HG02678 (cell line): ENCODE data around the gene MYO1B.

Experiments used
- ATAC-seq: cut with Tn5 transposase; IDR thresholded peaks from one replicate; pipeline ENCODE4 v1.9.1; 2021; ENCODE audit warnings: mild to moderate bottlenecking, moderate library complexity; ENCODE audit not compliant: unreplicated experiment

MYO1B gene

GRCh38 chr2:191296083-191297006 is 51.1 kb downstream of the MYO1B start:
- no peak for ATAC-seq

DNA sequence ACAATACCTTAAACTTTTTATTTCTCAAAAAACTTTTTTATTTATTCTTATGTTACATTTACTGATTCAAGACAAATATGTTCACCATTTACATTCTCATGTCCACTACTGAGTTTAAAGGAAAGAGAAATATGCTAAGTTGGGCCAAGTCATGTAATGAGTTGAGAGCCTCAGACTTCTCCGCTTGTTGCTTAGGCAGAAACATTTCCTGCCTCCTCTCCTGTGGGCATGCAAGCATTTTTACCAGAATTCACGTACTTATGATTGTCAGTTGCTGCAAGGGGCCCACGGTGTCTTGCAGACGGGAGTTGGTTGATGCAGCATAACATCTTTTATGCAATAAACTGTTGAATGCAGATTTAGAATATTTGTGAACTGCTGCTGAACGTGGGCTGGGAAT is 51.8 kb downstream of the MYO1B start:
- no peak for ATAC-seq

DNA sequence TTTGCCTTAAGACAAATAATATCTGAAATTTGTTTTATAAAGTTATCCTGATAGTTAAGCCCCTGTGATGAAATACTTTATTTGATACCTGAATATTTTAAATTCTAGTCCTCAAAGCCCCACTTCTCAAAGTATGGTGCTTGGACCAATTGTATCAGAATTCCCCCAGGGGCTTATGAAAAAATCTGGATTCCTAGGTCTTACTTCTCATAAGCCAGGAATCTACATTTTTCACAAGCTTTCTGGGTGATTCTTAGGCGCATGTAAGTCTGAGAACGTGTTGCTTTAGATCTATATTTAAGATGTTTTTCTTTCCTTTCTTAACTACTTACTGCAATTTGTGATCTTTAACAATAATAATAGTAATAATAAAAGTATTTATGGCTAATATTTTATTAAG is 53.1 kb downstream of the MYO1B start:
- ATAC-seq: no peak

- ATAC-seq: no peak
Observed at GRCh38 chr2:191299010-191299409, 53.8 kb downstream of the MYO1B start.

DNA sequence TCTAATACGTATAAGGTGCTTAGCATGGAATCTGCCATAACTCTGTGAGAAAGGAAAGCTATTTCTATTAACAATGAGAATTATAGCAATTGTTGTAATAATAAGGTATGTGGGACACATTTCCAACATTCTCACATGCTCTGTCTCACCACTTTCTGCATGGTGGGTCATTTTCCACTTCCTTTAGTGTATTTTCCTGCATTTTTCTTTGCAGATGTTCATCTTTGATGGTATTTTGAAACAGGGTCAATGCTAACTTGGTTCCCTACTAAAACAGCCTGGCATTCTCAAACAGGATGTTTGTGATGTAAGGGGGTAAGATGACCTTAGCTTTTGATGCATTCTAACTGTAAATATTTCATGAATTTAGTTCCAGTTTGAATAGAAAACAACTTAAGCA is 54.7 kb downstream of the MYO1B start:
- ATAC-seq: no peak

DNA sequence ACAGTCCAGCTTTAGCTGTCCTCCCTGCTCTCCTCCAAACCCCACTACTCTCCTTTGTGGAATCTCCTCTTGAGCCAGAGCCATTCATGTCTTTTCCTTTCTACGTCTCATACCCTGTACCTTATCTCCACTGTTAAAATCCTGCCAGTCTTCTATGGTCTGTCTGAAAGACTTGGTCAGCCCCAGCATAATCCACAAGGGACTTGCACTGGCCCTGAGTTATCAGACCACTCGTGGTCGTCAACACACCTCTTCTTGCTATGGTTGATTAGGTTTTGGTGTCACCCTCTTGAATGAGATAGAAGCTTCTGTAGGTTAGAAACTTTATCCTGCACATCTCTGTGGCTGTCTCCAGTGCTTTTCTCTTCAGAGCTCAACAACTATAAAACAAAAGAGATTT is 56.8 kb downstream of the MYO1B start:
- ATAC-seq: no peak

- ATAC-seq: peak; percentile 78
Observed at GRCh38 chr2:191302459-191303139, 57.4 kb downstream of the MYO1B start.

DNA sequence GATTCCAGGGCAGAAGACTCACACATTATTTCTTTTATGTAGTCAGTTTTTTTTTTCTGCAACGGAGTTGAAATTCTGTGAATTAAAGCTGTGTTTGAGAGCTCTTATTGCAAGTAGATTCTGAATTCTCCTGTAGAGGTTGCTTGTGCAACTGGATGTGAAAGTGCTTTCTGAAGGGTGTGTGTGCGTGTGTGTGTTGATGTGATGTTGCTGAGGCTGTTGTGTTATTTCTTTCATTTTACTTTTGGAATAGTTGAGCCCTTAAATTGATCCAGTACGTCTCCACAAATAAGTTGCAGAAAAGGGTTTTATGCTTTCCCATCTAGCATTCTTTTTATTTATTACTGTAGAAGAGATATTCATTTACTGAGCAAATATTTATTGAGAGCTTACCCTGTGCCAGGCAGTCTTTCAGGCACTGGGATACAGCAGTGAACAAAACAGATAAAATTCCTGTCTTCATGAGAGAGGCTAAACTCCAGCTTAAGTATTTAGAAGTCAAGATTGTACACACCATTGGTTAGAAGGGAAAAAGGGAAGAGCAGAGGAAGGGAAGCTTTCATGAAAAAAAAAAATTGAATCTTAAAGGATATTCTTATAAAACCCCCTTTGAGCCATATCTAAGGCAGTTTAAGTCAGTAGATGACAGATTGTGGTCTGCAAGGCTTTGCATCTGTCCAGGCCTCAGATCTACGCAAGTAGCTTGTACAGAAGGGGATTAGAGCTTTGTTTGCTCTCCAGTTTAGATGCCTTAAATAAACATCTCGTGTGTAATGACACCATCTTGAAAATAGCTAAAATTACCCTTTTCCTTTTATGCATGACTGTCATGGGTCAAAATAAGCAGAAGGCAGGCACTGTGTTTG is 58.2 kb downstream of the MYO1B start:
- no peak for ATAC-seq

DNA sequence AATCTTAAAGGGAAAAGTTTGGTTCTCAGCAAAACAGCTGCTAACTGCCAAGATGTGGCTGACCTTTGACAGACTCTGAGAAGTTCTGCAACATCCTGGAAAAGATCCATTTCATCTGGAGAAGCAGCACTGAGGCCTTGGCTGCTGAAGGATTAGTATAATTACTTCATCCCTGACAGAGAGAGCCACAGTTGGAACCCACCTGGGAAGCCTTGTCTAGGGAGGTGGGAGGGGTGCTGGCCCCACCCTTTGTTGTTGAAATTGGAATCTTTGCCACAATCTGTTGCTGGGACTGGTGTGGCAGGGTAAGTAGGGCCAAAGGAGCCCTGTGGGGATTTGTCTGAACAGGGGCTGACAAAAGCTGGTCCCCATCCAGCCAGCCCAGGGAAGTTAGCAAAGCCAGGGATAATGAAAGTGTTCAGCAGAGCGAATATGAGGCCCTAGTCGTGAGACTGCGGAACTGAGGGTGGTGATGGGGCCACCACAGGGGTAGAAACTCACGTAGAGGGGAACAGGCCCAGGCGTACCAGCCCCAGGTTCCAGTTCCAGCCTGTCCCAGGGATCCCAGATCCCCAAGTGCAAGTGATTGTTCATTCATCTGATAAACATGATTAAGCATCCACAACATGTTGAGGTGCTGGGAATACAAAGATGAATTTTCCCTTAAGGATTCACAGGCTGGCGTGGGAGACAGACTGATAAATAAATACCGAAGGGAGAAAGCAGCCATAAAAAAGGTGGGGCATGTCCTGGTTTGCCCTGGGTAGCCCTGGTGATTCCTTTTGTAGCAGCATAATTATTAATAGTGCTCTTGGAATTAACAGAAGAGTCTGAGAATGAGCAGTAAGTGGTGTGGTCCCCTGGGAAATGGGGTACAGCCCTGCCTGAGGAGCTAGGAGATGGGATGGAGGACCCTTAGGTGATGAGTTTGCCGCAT is 60.0 kb downstream of the MYO1B start:
- ATAC-seq: no peak

GRCh38 chr2:191308026-191308425 is 62.8 kb downstream of the MYO1B start:
- no peak for ATAC-seq

DNA sequence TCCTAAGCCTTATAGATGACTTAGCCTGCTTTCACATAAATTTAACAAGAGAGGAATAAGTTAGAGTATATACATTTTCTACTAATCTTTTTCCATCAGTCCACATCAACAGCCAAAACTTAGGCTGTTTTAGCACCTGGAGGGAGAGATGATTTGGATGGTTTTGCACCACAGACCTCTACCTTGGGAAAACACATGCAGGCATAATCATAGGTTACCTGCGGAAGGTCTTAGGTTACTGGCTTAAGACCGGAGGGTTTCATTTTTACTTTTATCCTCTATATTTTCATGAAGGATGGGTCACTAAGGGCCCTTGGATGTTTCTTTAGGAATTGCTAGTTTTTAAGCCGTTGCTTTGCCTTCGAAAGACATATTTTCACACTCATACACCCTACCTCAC is 66.0 kb downstream of the MYO1B start:
- no peak for ATAC-seq

- no peak for ATAC-seq
Observed at GRCh38 chr2:191311627-191312026, 66.4 kb downstream of the MYO1B start.

DNA sequence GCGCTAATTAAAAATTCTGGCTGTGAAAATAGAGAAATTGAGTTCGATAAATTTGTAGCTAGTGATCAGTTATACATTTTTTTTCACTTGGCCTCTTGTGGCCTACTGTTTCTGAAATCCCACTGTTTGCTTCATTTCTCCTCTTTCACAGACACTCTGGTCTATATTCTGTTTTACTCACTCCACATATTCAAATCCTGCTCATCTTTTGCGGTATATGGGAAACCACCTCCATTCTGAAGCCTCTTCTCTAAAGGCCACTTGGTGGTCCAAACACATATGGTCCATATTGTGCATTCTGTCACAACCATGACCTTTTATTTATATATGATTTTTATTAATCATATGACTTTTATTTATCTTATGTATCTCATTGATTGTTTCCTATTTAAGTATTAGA is 67.0 kb downstream of the MYO1B start:
- no peak for ATAC-seq

DNA sequence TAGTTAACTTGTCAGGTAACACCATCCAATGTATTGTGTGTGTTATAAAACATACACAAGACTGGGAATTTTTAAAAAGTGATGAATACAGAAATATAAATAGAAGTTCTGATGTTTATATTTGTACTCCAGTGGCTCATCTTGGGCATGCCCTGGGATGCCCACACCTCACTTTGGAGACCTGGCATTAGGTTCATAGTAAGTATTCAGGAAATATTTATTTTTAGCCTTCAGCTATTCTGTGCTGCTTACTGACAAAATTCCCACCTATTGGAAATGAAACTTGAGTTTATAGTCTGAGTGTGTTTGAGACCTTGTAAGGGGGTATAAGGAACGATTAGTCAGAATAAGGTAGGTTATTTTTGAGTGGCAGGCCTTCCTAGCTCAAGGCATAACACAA is 67.5 kb downstream of the MYO1B start:
- ATAC-seq: no peak

DNA sequence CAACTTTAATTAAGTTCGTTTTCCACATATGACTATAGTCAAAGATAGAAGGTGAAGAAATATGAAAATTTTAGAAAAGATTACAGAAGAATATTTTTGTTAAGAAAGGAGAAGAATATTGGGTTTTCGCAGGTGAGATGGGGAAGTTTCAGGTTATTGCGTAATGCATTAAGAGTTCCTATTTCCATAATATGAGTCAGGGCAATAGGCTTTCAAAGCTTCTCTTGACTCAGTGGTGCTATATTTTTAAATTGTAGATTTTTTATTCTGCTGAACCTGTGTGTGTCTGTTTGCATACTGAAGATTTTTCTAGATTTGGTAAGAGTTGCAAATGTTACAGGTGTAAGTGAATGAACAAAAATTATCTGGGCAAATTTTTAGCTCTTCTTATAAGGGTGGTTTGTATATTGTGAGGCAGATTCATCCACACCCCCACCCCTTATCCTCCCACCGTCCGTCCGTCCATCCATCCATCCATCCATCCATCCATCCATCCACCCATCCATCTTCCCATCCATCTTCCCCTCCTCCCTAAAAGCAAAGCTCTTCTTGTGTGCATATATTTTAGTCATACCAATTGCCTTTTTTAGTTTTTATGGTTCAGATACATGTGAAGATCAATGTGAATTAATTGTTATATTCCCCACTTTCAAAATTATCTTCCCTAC is 69.6 kb downstream of the MYO1B start:
- ATAC-seq: no peak

- ATAC-seq: no peak
Observed at GRCh38 chr2:191315365-191315752, 70.2 kb downstream of the MYO1B start.

DNA sequence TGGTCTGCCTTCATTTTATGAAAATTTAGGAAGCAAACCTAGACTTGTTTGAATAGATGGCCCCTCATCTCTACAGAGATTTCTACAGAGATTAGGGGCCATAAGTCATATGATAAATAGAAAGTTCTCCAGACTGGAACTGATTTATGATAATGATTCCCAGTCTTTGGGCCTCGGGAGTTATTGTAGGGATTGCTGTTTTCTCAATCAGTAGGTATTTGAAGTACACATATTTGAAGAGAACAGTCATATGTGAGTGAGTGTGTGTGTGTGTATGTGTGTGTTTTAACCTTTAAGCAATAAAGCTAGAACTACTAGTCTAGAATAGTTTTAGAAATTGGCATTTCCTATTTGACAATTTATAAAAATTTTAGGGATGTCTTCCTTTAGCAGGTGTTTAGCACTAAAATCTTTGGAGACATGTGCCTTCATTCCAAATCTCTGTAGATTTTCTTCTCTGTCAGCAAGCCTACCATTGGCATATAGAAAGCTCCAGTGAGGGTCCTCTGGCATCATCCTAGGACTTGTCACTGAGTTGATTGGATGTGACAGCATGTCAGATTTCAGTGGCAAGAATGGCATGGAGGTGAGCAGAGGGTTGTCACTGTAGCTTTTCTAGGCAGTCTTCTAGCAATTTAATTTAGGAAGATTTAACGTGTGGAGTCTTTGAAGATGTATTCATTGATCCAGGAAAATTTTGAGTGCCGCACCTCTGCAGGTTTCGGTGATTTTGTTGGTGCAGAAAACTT is 71.2 kb downstream of the MYO1B start:
- no peak for ATAC-seq

GRCh38 chr2:191318037-191318728 is 73.0 kb downstream of the MYO1B start:
- ATAC-seq: no peak

- no peak for ATAC-seq
Observed at GRCh38 chr2:191318729-191319078, 73.5 kb downstream of the MYO1B start.
